ENCODE measurements around the gene FTMT.
"Not testable (repeated sequence)": the region's sequence is repeated elsewhere in the genome, so short reads cannot be mapped to it uniquely, and the experiment has no call there.

The FTMT gene
- 0 reads per million in 3 donors for total RNA-seq

DNA sequence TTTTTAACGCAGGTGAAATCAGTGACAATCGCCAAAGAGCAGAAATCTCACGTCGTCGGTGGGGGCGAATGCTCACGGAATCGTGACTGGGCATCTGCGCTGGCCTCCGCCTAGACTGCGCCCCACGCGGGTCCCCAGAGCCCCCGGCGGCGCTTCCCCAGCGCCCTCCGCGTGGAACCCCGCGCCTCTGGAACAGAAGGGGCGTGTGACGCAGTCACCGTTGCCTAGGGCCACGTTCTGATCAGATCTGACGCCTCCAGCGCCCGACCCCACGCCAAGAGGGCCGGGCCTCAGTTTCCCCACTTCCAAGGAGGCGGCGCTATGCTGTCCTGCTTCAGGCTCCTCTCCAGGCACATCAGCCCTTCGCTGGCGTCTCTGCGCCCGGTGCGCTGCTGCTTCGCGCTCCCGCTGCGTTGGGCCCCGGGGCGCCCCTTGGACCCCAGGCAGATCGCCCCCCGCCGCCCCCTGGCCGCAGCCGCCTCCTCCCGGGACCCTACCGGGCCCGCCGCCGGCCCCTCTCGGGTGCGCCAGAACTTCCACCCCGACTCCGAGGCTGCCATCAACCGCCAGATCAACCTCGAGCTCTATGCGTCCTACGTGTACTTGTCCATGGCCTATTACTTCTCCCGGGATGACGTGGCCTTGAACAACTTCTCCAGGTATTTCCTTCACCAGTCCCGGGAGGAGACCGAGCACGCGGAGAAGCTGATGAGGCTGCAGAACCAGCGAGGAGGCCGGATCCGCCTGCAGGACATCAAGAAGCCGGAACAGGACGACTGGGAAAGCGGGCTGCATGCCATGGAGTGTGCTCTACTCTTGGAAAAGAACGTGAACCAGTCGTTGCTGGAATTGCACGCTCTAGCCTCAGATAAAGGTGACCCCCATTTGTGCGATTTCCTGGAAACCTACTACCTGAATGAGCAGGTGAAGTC lies at the start of gene FTMT:
Gene FTMT (plus strand): TSS at position 240 of the 932 bp plus-strand sequence. CDS start 82 bp downstream, at position 322.
- Histone ChIP-seq H3K4me3 (ENCODE audit: insufficient read depth, low read depth, low read length, poor library complexity, severe bottlenecking) (no peak within 1 kb of the TSS), H3K9me3 (ENCODE audit: control insufficient read depth, low read length) (no peaks in the 10 kb centered on the region), H3K27ac (ENCODE audit: insufficient read depth, low read length, poor library complexity, severe bottlenecking) (no peak within 1 kb of the TSS), H3K36me3 (ENCODE audit: control insufficient read depth, insufficient read depth, low read length) (no peaks in the 10 kb centered on the region), H3K27me3 (replicated peaks; ENCODE audit: control insufficient read depth, insufficient read depth, low read length, poor library complexity, severe bottlenecking) (no peaks in the 10 kb centered on the region), H3K4me1 (ENCODE audit: control insufficient read depth, insufficient read depth, low read length, poor library complexity, severe bottlenecking) (no peaks in the 10 kb centered on the region)
- DNase-seq, result no peak

DNA sequence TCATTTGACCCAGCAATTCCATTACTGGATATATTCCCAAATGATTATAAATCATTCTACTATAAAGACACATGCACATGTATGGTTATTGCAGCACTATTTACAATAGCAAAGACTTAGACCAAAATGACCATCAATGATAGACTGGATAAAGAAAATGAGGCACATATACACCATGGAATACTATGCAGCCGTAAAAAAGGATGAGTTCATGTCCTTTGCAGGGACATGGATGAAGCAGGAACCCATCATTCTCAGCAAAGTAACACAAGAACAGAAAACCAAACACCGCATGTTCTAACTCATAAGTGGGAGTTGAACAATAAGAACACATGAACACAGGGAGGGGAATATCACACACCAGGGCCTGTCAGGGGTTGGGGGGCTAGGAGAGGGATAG lies 46.4 kb upstream of the FTMT start:
- H3K27ac ChIP-seq (ENCODE audit: insufficient read depth, low read length, poor library complexity, severe bottlenecking); H3K36me3 ChIP-seq (ENCODE audit: control insufficient read depth, insufficient read depth, low read length); H3K4me3 ChIP-seq (ENCODE audit: insufficient read depth, low read depth, low read length, poor library complexity, severe bottlenecking); DNase-seq; H3K27me3 ChIP-seq (replicated peaks; ENCODE audit: control insufficient read depth, insufficient read depth, low read length, poor library complexity, severe bottlenecking); H3K9me3 ChIP-seq (ENCODE audit: control insufficient read depth, low read length); H3K4me1 ChIP-seq (ENCODE audit: control insufficient read depth, insufficient read depth, low read length, poor library complexity, severe bottlenecking): not testable (repeated sequence)

DNA sequence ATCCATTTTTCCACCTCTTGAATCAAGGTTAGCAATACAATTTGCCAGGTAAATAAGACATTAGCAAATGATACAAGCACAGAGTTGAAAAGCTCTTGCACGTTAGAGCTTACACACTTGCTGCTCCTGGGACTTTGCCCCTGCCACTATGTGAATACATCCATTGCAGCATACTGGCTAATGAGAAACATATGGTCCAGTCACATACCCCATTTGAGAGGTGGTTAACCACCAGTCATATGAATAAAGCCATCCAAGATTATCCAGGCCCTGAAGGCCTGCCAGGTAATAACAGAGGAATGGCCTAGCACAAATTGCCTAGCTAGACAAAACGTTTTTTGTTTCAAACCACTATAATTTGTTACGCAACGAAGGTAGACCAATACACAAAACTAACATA lies 45.8 kb upstream of the FTMT start:
- no peak for DNase-seq
- Histone ChIP-seq H3K27ac (ENCODE audit: insufficient read depth, low read length, poor library complexity, severe bottlenecking) (no peak overlapping the region), H3K27me3 (replicated peaks; ENCODE audit: control insufficient read depth, insufficient read depth, low read length, poor library complexity, severe bottlenecking) (no peaks in the 10 kb centered on the region), H3K9me3 (ENCODE audit: control insufficient read depth, low read length) (no peaks in the 10 kb centered on the region), H3K4me3 (ENCODE audit: insufficient read depth, low read depth, low read length, poor library complexity, severe bottlenecking) (no peak overlapping the region), H3K36me3 (ENCODE audit: control insufficient read depth, insufficient read depth, low read length) (no peaks in the 10 kb centered on the region), H3K4me1 (ENCODE audit: control insufficient read depth, insufficient read depth, low read length, poor library complexity, severe bottlenecking) (no peaks in the 10 kb centered on the region)

DNA sequence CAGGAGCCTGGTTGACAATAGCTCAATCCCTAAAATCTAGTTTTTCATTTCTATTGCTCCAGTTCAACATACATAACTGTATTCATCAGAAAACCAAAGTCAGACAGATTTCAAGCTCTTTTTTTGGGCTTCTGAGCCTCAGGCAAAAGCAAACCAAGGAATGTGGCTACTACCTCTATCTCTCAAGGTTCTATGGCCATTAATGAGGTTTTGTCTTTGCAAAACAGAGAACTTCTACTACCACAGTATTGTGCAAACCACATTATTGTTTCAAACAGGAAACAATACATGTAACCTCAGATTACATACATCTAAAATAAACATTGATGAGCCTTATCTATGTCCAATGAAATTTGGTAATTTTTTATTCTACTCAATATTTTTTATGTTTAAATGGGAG lies 35.5 kb upstream of the FTMT start:
- H3K4me1 ChIP-seq (ENCODE audit: control insufficient read depth, insufficient read depth, low read length, poor library complexity, severe bottlenecking), result no peaks in the 10 kb centered on the region
- no peak for DNase-seq
- H3K27me3 ChIP-seq (replicated peaks; ENCODE audit: control insufficient read depth, insufficient read depth, low read length, poor library complexity, severe bottlenecking), result no peaks in the 10 kb centered on the region
- no peaks in the 10 kb centered on the region for H3K9me3 ChIP-seq (ENCODE audit: control insufficient read depth, low read length)
- H3K4me3 ChIP-seq (ENCODE audit: insufficient read depth, low read depth, low read length, poor library complexity, severe bottlenecking), result no peak overlapping the region
- no peaks in the 10 kb centered on the region for H3K36me3 ChIP-seq (ENCODE audit: control insufficient read depth, insufficient read depth, low read length)
- H3K27ac ChIP-seq (ENCODE audit: insufficient read depth, low read length, poor library complexity, severe bottlenecking), result no peak overlapping the region

DNA sequence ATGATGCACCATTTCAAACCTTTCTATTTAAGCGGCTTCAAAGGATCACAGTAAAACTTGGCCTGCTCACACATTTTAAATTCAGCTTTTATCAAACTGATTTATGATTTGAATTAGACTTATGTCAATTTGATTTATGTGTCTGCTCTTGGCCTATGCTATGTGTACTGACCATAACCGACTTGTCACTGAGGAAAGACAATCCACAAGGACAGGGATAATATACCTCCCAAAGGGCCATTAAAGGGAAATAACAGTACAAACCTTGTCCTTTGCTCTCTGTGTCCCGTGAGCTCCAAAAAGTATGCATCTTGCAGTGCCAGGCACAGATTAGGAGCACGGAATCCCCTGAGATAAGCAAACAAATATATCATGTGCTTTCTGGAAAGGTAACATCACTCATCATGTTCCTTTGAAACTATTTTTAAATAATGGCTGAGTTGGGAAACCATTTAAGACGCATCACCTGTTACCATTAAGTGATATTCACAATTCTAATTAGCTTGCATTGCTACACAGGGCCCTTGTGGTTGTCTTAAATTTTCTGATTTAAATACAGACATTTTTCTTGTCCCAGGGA lies 31.9 kb upstream of the FTMT start:
- no peak for DNase-seq

DNA sequence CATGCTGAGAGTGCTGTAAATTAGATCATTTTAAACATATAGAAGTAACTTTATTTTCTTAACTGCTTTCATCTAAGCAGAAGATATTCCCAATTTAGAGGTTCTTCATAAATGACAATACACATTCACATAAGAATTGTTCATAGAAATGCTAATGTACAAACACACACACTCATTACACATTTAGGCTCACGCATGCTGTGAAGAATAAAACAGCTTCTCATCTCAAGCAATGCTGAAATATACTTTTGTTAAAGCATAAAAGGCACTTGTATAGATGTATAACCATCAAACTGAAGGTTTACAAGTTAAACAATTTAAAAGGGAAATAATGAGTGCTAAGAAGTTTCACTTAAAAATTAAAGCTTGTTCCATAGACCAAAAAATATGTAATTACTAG lies 18.1 kb upstream of the FTMT start:
- Histone ChIP-seq H3K4me3 (ENCODE audit: insufficient read depth, low read depth, low read length, poor library complexity, severe bottlenecking) (no peak overlapping the region), H3K9me3 (ENCODE audit: control insufficient read depth, low read length) (no peaks in the 10 kb centered on the region), H3K36me3 (ENCODE audit: control insufficient read depth, insufficient read depth, low read length) (no peaks in the 10 kb centered on the region), H3K27me3 (replicated peaks; ENCODE audit: control insufficient read depth, insufficient read depth, low read length, poor library complexity, severe bottlenecking) (no peaks in the 10 kb centered on the region), H3K4me1 (ENCODE audit: control insufficient read depth, insufficient read depth, low read length, poor library complexity, severe bottlenecking) (no peaks in the 10 kb centered on the region), H3K27ac (ENCODE audit: insufficient read depth, low read length, poor library complexity, severe bottlenecking) (no peak overlapping the region)
- DNase-seq, result no peak

More for the DNA sequence above, 31.9 kb upstream of the FTMT start:
- no peaks in the 10 kb centered on the region for H3K27me3 ChIP-seq (replicated peaks; ENCODE audit: control insufficient read depth, insufficient read depth, low read length, poor library complexity, severe bottlenecking)
- H3K4me3 ChIP-seq (ENCODE audit: insufficient read depth, low read depth, low read length, poor library complexity, severe bottlenecking), result no peak overlapping the region
- no peaks in the 10 kb centered on the region for H3K36me3 ChIP-seq (ENCODE audit: control insufficient read depth, insufficient read depth, low read length)
- no peak overlapping the region for H3K27ac ChIP-seq (ENCODE audit: insufficient read depth, low read length, poor library complexity, severe bottlenecking)
- no peaks in the 10 kb centered on the region for H3K9me3 ChIP-seq (ENCODE audit: control insufficient read depth, low read length)
- H3K4me1 ChIP-seq (ENCODE audit: control insufficient read depth, insufficient read depth, low read length, poor library complexity, severe bottlenecking), result no peaks in the 10 kb centered on the region

DNA sequence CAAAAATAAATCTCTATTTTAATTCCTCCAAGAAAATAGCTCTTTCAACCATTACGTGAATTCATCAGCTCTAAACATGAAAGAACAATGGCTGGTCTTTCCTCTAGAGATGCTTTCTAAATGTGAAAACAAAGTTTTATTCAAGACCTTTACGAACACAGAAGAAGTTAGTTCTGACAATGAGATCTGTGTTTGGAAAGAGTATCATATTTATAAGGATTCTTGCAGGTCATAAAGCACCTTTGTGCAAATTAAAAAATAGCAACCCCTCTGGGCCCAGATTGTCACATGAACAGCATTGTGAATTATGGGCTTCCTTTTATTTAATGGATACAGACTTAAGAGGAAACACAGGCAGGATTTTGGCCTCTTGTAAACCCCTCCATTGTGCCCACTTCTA lies 17.7 kb upstream of the FTMT start:
- H3K27ac ChIP-seq (ENCODE audit: insufficient read depth, low read length, poor library complexity, severe bottlenecking), result no peak overlapping the region
- H3K36me3 ChIP-seq (ENCODE audit: control insufficient read depth, insufficient read depth, low read length), result no peaks in the 10 kb centered on the region
- no peaks in the 10 kb centered on the region for H3K4me1 ChIP-seq (ENCODE audit: control insufficient read depth, insufficient read depth, low read length, poor library complexity, severe bottlenecking)
- H3K4me3 ChIP-seq (ENCODE audit: insufficient read depth, low read depth, low read length, poor library complexity, severe bottlenecking), result no peak overlapping the region
- H3K27me3 ChIP-seq (replicated peaks; ENCODE audit: control insufficient read depth, insufficient read depth, low read length, poor library complexity, severe bottlenecking), result no peaks in the 10 kb centered on the region
- H3K9me3 ChIP-seq (ENCODE audit: control insufficient read depth, low read length), result no peaks in the 10 kb centered on the region
- DNase-seq, result no peak

DNA sequence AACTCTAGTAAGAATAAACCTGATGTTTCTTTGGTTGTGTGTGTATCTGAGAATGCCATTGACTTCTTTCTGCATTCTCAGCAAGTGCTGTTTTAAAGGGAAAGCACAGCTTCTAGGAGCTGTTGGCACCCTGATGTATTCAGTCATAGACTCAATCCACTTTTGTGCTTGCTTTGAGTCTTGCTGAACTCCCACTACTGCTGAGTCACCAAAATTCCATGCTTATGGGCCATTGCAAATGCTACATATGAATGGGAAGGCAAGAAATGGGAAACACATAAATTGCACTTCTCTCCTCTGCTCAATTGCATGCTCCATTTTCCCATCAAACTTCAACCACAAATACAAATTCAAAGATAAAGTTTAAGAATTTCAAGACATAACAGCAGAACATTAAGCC lies 9.8 kb upstream of the FTMT start:
- no peaks in the 10 kb centered on the region for H3K9me3 ChIP-seq (ENCODE audit: control insufficient read depth, low read length)
- H3K27ac ChIP-seq (ENCODE audit: insufficient read depth, low read length, poor library complexity, severe bottlenecking), result no peak overlapping the region
- H3K27me3 ChIP-seq (replicated peaks; ENCODE audit: control insufficient read depth, insufficient read depth, low read length, poor library complexity, severe bottlenecking), result no peaks in the 10 kb centered on the region
- no peak overlapping the region for H3K4me3 ChIP-seq (ENCODE audit: insufficient read depth, low read depth, low read length, poor library complexity, severe bottlenecking)
- no peak for DNase-seq
- no peaks in the 10 kb centered on the region for H3K36me3 ChIP-seq (ENCODE audit: control insufficient read depth, insufficient read depth, low read length)
- H3K4me1 ChIP-seq (ENCODE audit: control insufficient read depth, insufficient read depth, low read length, poor library complexity, severe bottlenecking), result no peaks in the 10 kb centered on the region

DNA sequence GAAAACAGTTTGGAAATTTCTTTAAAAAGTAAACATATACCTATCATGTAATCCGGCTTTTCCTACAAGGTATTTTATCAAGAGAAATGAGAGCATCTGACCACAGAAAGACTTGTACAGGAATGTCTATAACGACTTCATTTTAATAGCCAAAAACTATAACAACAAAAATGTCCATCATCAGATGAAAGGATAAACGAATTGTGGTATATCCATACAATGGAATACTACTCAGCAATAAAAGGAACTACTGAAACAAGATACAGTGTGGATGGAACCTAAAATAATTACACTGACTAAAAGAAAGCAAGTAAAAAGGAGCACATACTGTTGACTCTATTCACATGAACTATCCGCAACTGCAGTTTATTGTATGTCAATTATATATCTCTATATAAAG lies 1.4 kb upstream of the FTMT start:
- no peaks in the 10 kb centered on the region for H3K9me3 ChIP-seq (ENCODE audit: control insufficient read depth, low read length)
- H3K4me1 ChIP-seq (ENCODE audit: control insufficient read depth, insufficient read depth, low read length, poor library complexity, severe bottlenecking), result no peaks in the 10 kb centered on the region
- DNase-seq, result no peak
- H3K27me3 ChIP-seq (replicated peaks; ENCODE audit: control insufficient read depth, insufficient read depth, low read length, poor library complexity, severe bottlenecking), result no peaks in the 10 kb centered on the region
- H3K4me3 ChIP-seq (ENCODE audit: insufficient read depth, low read depth, low read length, poor library complexity, severe bottlenecking), result no peak overlapping the region
- H3K27ac ChIP-seq (ENCODE audit: insufficient read depth, low read length, poor library complexity, severe bottlenecking), result no peak overlapping the region
- H3K36me3 ChIP-seq (ENCODE audit: control insufficient read depth, insufficient read depth, low read length), result no peaks in the 10 kb centered on the region

DNA sequence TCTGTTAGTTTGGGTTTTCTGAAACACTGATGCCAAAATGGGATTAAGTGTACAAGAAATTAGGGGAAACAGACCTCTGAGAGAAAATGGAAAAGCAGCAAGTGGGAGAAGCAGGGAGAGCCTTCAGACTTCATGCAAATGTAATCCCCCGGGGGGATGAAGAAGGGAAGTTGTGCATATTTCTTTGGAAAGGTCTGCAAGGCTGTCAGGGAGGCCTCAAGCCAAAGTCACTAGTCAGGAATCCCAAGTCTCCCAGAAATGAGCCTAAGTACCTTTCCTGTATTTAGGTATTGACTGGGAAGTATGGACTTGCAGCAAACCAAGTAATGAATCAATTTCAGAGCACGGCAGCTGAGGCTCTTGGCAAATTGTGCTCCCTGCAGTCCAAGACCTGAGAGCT lies 2.2 kb downstream of the FTMT start:
- no peaks in the 10 kb centered on the region for H3K27me3 ChIP-seq (replicated peaks; ENCODE audit: control insufficient read depth, insufficient read depth, low read length, poor library complexity, severe bottlenecking)
- no peaks in the 10 kb centered on the region for H3K9me3 ChIP-seq (ENCODE audit: control insufficient read depth, low read length)
- H3K4me1 ChIP-seq (ENCODE audit: control insufficient read depth, insufficient read depth, low read length, poor library complexity, severe bottlenecking), result no peaks in the 10 kb centered on the region
- no peak overlapping the region for H3K4me3 ChIP-seq (ENCODE audit: insufficient read depth, low read depth, low read length, poor library complexity, severe bottlenecking)
- H3K36me3 ChIP-seq (ENCODE audit: control insufficient read depth, insufficient read depth, low read length), result no peaks in the 10 kb centered on the region
- no peak overlapping the region for H3K27ac ChIP-seq (ENCODE audit: insufficient read depth, low read length, poor library complexity, severe bottlenecking)
- DNase-seq, result no peak

Measured in effector memory CD4-positive, alpha-beta T cell (primary cell).